HG03571 (cell line): Measurements from ENCODE around the gene SYNM.
"Not testable (repeated sequence)": the region's sequence is repeated elsewhere in the genome, so short reads cannot be mapped to it uniquely, and the experiment has no call there.

Experiments
- ATAC-seq: cut with Tn5 transposase; IDR thresholded peaks from one replicate; pipeline ENCODE4 v1.9.1; 2021; ENCODE audit not compliant: unreplicated experiment

The SYNM gene

DNA sequence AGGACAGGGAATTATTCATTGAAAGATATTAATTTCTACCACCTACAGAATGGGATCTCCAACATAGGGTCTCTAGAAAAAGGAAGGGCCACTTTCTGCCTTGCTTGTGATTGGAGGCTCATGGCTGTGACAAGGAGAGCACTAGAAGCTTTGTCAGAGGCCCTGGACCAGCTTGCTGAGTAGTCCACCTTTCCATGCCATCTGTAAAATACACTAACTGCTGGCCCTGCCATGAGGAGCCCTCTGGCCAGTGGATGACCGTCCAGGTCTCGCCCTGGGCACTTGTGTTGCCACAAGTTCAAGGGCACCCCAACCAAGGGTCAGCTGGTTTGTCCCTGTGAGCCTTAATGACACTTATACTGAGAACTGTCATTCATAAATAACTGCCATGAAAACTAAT is 1.6 kb upstream of the SYNM start:
- no peak for ATAC-seq

DNA sequence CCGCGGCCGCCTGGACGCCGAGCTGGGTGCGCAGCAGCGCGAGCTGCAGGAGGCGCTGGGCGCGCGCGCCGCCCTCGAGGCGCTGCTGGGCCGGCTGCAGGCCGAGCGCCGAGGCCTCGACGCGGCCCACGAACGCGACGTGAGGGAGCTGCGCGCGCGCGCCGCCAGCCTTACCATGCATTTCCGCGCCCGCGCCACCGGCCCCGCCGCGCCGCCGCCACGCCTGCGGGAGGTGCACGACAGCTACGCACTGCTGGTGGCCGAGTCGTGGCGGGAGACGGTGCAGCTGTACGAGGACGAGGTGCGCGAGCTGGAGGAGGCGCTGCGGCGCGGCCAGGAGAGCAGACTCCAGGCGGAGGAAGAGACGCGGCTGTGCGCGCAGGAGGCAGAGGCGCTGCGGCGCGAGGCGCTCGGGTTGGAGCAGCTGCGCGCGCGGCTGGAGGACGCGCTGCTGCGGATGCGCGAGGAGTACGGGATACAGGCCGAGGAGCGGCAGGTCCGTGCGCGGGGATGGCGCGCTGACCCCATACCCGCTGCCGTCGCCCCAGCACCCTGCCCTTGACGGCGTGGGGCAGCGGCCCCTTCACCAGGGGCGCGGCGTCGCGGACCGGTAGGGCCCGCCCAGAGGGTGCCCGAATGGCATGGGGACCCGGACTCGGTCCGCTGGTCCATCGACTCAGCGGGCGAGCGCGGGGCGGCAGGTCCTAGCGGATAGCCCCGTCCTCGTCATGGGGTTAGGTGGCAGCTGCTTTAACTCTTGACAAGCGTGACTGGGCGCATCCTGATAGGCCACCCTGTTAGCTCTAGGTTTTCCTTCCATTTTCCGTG is 848 bp downstream of the SYNM start:
- ATAC-seq: peak; percentile 38

- ATAC-seq: no peak
Measured at GRCh38 chr15:99106417-99107220, 1.7 kb downstream of the SYNM start.

- ATAC-seq: no peak
Measured at GRCh38 chr15:99108993-99109392, 4.1 kb downstream of the SYNM start.

DNA sequence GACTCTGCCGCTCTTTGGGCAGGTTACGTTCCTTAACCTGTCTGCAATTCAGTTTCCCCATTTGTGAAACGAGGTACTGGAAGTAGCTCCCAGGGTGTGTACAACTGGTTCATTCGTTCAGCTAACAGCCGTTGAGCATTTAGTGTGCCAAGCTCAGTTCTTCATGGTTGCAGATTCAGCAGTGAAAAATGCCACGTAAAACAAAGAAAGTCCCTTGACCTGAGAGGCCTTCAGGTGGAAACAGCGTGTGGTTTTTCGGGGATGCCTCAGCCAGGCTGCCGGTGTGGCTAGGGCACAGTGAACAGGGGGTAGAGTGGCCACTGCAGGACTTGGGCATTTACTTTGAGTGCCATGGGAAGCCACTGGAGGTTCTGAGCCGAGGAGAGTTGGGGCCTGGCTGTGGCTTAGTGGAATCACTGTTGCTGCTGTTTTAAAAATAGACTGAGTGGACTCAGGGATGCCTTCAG is 4.7 kb downstream of the SYNM start:
- ATAC-seq: no peak

DNA sequence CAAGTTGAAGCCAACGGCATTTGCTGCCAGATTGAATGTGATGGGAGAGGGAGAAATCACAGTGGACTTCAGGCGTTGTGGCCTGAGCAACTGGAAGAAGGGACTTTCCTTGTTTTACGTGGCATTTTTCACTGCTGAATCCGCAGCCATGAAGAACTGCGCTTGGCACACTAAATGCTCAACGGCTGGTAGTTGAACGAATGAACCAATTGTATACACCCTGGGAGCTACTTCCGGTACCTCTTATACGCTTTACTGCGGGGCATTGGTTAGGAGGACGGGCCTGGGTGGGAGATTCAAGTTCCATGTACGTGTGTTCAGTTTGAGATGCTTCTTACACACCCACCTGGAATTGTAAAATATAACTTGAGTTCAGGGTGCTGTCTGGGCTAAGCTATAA is 5.2 kb downstream of the SYNM start:
- no peak for ATAC-seq

DNA sequence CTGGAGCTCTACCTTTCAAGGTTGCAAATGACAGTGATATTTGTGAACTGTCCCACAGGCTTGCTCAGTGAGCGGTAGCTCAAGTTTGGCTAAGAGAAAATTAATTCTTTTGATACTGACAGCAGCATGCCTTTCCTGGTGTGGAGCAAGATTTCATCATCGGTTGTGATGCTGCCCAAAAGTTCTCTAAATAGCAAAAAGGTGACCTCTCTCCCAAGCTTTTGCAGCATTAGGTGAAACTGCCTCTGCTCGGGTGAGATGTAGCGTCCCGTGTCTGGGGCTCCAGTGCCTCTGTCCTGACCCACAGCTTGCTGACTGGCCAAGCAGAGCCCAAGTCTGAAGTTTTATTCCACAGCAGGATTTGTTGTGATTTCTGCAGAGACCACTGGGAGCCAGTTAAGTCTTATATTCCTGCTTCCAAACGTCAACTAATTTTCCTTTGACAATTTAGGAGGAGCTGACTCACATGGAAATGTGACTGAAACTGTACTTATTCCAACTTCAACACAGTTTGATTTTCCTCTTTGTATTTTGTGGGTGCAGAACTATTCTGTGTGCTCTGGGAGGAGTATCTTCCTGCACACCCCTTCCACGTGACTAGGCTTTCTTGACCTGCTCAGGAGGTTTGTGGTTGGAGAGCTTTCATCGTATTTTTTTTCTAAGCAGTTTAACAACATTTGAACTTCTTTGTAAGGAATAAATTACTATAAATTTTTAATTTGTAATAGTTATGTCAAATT is 5.9 kb downstream of the SYNM start:
- ATAC-seq: no peak

DNA sequence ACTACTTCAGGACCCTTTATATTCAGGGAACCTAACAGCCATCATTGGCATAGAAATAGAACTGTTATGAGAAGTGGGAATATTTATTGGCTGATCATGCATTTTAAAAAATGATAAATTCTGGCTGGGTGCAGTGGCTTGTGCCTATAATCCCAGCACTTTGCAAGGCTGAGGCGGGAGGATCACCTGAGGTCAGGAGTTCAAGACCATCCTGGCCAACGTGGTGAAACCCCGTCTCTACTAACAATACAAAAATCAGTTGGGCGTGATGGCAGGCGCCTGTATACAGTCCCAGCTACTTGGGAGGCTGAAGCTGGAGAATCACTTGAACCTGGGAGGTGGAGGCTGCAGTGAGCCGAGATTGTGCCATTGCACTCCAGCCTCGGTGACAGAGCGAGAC is 6.8 kb downstream of the SYNM start:
- not testable (repeated sequence) for ATAC-seq

DNA sequence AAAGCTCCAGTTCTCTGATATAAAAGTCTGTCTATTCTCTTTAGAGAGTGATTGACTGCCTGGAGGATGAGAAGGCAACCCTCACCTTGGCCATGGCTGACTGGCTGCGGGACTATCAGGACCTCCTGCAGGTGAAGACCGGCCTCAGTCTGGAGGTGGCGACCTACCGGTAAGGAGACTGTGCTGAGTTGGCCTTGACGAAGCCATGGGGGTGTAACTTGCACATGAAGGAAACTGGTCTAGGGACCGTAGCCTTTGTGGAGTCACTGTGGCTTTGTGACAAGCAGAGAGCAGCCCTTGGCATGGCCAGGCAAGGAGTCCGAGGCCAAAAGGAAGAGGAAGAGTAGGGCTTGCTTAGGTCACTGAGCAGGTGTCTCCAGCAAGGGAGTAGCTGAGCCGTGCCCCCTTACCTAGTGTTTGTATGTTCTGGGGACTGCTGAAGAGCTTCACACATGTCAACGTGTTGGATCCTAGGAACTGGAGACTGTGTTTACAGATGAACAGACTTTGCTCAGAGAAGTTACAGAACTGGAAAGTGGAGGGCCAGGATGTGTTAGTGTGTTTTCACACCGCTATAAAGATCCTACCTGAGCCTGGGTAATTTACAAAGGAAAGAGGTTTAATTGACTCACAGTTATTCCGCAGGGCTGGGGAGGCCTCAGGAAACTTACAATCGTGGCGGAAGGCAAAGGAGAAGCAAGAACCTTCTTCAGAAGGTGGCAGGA is 8.8 kb downstream of the SYNM start:
- ATAC-seq: no peak

GRCh38 chr15:99114511-99115299 is 9.8 kb downstream of the SYNM start:
- no peak for ATAC-seq

DNA sequence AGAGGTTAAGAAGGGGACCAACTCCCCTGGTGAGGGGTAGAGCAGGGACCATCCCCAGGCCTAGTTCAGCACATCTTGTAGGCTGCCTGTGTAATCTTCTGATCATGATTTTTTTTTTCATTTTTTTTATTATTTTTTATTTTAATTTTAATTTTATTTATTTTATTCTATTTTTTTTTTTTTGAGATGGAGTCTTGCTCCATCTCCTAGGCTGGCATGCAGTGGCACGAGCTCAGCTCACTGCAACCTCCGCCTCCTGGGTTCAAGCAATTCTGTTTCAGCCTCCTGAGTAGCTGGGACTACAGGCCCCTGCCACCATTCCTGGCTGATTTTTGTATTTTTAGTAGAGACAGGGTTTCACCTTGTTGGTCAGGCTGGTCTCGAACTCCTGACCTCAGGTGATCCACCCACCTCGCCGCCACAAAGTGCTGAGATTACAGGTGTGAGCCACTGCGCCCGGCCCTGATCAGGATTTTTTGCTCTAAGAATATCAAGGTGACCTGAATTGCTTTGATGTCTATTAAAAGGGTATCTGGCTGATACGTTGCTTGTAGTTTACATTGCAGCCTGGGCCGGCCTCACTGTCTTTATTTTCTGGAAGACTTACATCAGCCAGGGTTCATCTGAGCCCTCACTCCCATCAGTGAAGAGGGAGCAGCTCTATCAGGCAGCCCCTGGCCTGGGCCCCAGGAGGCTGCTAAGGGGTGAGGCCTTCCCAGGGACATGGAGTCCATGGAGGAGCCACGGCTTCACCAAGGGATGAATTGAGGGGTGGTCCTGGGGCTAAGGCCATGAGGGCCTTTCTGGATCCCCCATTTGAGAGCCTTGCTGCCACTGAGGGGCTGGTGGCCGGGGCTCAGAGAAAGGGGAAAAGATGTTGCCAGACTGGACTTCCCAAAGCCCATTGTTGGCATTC is 10.7 kb downstream of the SYNM start:
- no peak for ATAC-seq

DNA sequence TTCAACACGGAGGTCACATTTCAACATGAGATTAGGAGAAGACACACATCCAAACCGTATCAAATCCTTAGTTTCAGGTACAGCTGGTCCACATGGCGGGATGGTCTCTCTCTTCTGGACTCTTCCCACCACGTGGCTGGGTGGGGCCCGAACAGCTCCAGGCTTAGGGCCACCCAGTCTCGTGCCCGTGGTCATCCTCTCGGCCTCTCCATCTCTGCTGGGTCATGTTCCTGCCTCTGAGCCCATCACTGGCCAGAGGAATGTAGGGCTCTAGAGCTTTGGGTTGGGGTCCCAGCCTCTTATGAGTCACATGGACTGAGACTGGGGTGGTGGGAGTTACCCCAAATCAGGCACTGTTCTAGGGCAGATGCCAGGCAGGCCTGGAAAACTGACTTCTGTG is 12.2 kb downstream of the SYNM start:
- no peak for ATAC-seq

GRCh38 chr15:99117563-99118257 is 12.8 kb downstream of the SYNM start:
- no peak for ATAC-seq

DNA sequence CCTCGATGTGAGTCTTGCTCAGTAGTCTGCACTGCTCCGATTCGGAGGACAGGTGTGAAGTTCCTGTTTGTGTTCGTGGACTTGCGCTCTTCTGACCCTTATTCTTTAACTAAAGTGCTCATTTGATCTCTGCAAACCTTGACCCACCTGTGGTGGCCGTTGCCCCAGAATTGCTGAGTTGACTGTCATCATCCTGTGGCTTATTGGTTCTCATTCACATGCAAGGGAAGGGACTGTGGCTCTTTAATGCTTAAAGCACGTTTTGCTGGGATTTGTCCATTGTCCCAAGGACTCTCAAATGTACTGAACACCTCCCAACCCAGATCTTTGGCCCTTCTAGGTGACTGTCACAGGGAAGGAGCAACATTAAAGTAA is 13.4 kb downstream of the SYNM start:
- no peak for ATAC-seq

- ATAC-seq: no peak
Measured at GRCh38 chr15:99118801-99119546, 14.1 kb downstream of the SYNM start.

GRCh38 chr15:99120050-99120777 is 15.3 kb downstream of the SYNM start:
- ATAC-seq: no peak

DNA sequence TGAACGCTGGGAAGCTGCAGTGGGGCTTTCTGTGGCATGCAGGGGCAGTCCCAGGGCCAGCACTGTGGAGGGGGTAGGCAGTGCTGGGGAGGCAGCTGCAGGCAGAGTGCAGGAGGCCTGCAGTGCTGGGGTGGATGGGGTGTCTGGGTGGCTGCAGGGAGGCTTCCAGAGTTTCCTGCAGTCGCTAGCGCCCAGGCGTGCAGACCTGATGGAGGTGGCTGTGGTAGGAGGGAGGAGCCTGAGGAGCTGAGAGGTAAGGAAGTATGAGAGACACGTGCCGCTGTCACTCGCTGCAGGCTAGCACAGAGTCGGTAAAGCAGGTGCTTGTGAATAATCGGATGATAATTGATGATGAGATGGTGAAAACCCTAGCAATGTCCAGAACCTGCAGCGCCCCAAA is 16.3 kb downstream of the SYNM start:
- ATAC-seq: no peak
